HEK293T (cell line): Measurements from ENCODE around the gene TMEM256.

Source experiments
- ARNT ChIP-seq: fragments of 450-650 bp; IDR thresholded peaks from 2 replicates; pipeline ENCODE4 v1.6.1; 2017; ENCODE audit warnings: mild to moderate bottlenecking
- BHLHE40 ChIP-seq: fragments of 450-650 bp; IDR thresholded peaks from 2 replicates; pipeline ENCODE4 v1.6.1; 2016; ENCODE audit warnings: mild to moderate bottlenecking, moderate library complexity, borderline replicate concordance
- ELF4 ChIP-seq: fragments of 450-650 bp; IDR thresholded peaks from 2 replicates; pipeline ENCODE4 v1.6.1; 2017; ENCODE audit warnings: antibody characterized with exemption
- FOXM1 ChIP-seq: fragments of 450-650 bp; IDR thresholded peaks from 2 replicates; pipeline ENCODE4 v1.6.1; 2017; ENCODE audit warnings: mild to moderate bottlenecking, borderline replicate concordance
- L3MBTL2 ChIP-seq: fragments of 450-650 bp; conservative IDR thresholded peaks from 2 replicates; pipeline ENCODE4 v1.6.1; 2016; ENCODE audit warnings: mild to moderate bottlenecking
- PKNOX1 ChIP-seq: fragments of 450-650 bp; IDR thresholded peaks from 2 replicates; pipeline ENCODE4 v1.6.1; 2016
- SP1 ChIP-seq: fragments of 450-650 bp; IDR thresholded peaks from 2 replicates; pipeline ENCODE4 v1.6.1; 2017
- SUZ12 ChIP-seq: fragments of 450-650 bp; IDR thresholded peaks from 2 replicates; pipeline ENCODE4 v1.6.1; 2016; ENCODE audit warnings: mild to moderate bottlenecking

GRCh38 chr17:7367918-7368598 is 35.8 kb downstream of the TMEM256 start:
- TF ChIP-seq SUZ12 (no peak), SP1 (no peak), L3MBTL2 (no peak), ELF4 (no peak), FOXM1 (no peak), PKNOX1 (no peak), BHLHE40 (no peak), ARNT (no peak)
